HG03520 (cell line): ENCODE measurements around the gene FBXO4.
"Not testable (repeated sequence)": the region's sequence is repeated elsewhere in the genome, so short reads cannot be mapped to it uniquely, and the experiment has no call there.

ENCODE experiments used
- ATAC-seq: cut with Tn5 transposase; IDR thresholded peaks from one replicate; pipeline ENCODE4 v1.9.1; 2021; ENCODE audit warnings: mild to moderate bottlenecking, moderate library complexity; ENCODE audit not compliant: unreplicated experiment

FBXO4 gene

GRCh38 chr5:41921166-41921565, 3.9 kb upstream of the FBXO4 start:
- no peak for ATAC-seq

GRCh38 chr5:41921874-41922273, 3.2 kb upstream of the FBXO4 start:
- no peak for ATAC-seq

GRCh38 chr5:41924526-41924871, 582 bp upstream of the FBXO4 start:
- ATAC-seq, result no peak

GRCh38 chr5:41925555-41925951, 472 bp downstream of the FBXO4 start:
- no peak for ATAC-seq

- ATAC-seq, result no peak
These were observed 2.5 kb downstream of the FBXO4 start for GRCh38 chr5:41927604-41928003.

GRCh38 chr5:41929035-41929434, 4.0 kb downstream of the FBXO4 start:
- no peak for ATAC-seq

DNA sequence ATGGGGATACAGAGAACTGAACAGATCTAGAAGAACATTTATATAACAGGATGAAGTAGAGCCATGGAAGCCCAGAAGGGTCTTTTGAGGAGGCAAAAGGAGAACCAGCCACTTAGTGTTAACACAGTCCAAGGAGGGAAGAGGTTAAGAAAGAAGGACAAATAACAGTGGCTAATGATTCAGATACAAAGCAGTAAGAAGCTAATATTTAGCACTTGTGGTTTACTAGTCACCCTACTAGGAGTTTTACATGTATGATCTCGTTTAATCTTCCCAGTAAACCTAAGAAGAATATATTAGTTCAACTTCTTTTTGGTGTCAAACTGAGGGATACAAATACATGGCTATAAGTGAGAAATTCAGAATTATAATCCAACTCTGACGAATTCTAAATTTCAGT, 7.7 kb downstream of the FBXO4 start:
- no peak for ATAC-seq

- no peak for ATAC-seq
These were observed 10.5 kb downstream of the FBXO4 start for GRCh38 chr5:41935544-41935943.

GRCh38 chr5:41940641-41941040, 15.6 kb downstream of the FBXO4 start:
- ATAC-seq, result no peak

- not testable (repeated sequence) for ATAC-seq
These were observed 20.4 kb downstream of the FBXO4 start for GRCh38 chr5:41945332-41945955.

GRCh38 chr5:41951224-41951623, 26.1 kb downstream of the FBXO4 start:
- no peak for ATAC-seq

- no peak for ATAC-seq
These were observed 29.2 kb downstream of the FBXO4 start for GRCh38 chr5:41954286-41954685.

- no peak for ATAC-seq
These were observed 30.4 kb downstream of the FBXO4 start for GRCh38 chr5:41955432-41956024.

DNA sequence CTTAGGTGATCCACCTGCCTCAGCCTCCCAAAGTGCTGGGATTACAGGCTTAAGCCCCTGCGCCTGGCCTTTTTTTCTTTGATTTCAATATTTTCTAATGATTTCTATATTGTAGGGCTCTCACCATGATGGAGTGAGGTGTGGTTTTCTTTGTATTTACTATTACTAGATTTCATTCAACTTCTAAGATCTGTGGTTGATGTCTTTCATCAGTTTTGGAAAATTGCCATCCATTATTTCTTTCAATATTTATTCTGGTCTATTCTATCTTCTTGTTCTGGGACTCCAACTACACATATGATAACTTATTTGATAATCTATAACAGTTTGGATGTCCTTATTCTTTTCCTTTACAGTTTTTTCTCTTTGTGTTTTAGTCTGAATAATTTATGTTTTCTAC, 31.9 kb downstream of the FBXO4 start:
- no peak for ATAC-seq

GRCh38 chr5:41960481-41960880, 35.4 kb downstream of the FBXO4 start:
- no peak for ATAC-seq

DNA sequence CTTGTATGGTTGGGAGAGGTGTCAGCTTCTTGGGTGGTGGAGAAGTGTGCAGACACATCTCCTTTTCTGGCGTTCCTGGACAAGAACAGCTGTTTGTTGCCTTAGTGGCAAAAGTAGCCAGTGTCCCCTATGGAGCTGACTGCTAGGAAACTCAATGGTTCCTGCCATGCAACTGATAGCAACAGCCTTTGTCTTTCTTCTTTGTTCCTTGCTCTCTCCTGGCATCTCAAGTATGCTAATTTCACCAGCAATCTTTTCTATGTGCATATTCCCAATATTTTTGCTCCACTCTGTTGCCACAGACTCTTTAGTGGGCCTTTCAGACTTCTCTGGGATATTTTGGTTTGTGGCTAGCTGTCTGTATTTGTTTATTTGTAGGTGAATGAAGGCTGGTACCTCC, 36.7 kb downstream of the FBXO4 start:
- ATAC-seq, result no peak

- ATAC-seq, result no peak
These were observed 37.4 kb downstream of the FBXO4 start for GRCh38 chr5:41962491-41962890.

DNA sequence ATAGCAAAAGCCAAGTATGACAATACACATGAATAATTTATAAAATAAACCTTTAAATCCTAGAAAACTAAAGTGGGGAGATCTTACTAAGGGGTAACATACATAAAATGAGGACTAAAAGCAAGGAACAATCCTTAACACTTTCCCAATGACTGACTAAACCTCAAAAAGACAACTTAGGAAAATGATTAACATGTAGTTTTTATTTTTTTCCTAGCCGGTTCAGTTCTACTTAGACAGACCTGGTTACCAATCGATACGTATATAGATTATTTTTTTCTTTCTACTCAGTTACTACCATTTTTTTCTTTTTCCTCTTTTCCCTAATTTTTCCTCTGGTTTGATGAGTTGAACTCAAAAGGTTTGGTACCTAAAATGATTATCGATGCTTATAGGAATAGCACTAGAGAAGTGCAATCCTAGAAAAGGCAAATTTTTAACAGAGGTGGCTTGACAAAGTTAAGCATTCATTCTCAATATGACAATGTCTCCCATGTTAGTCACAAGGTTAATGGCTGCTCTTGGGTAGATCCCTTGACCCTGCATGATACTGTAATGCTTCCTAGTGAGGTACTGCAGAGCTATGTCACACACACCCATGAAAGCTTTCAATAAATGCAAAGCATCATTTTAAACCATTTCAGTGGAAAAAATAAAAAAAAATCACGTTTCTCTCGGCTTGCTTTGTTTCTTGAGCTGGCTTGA, 41.5 kb downstream of the FBXO4 start:
- no peak for ATAC-seq

GRCh38 chr5:41967401-41967800, 42.3 kb downstream of the FBXO4 start:
- ATAC-seq, result no peak

- no peak for ATAC-seq
These were observed 43.2 kb downstream of the FBXO4 start for GRCh38 chr5:41968153-41968723.

DNA sequence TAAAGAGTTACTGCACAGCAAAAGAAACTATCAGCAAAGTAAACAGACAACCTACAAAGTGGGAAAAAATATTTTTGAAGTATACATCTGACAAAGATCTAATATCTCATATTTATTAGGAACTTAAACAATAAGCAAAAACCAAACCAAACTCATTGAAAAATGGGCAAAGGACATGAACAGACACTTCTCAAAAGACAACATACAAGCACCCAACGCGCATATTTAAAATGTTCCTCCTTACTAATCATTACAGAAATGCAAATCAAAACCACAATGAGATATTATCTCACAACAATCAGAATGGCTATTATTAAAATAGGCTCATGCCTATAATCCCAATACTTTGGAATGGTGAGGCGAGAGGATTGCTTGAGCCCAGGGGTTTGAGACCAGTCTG, 48.0 kb downstream of the FBXO4 start:
- no peak for ATAC-seq

GRCh38 chr5:41973887-41974286, 48.8 kb downstream of the FBXO4 start:
- no peak for ATAC-seq
